Tibial nerve (tissue), 4 donors: ENCODE data around the gene LAMB2. TPM values are rescaled to one million over a fixed set of nuclear protein-coding genes. Genes with fewer than 3 reads are reported as not detected.
A peak's percentile ranks its signal among the peaks of the same experiment; 100 is the strongest.

ENCODE experiments used
- DNase-seq, 2 donors: peaks; one replicate each; pipeline ENCODE4 v3.0.0-alpha.2; 2019; ENCODE audit warnings: low spot score in 2 of 2
- H3K27ac ChIP-seq, 4 donors: fragments of 200-600 bp; sonication (generic) in 3 of 4; one replicate each; pipeline ENCODE4 v1.5.1; 2017 to 2019; ENCODE audit warnings: mild to moderate bottlenecking in 1 of 4
- H3K27me3 ChIP-seq, 2 donors: fragments of 200-600 bp; sonication (generic) in 1 of 2; one replicate each; pipeline versions ENCODE4 v1.5.1 to v1.6.0; 2017 to 2019
- H3K36me3 ChIP-seq, 3 donors: fragments of 200-600 bp; sonication (generic); one replicate each; pipeline ENCODE4 v1.5.1; 2018 to 2019
- H3K4me1 ChIP-seq, 4 donors: fragments of 200-600 bp; sonication (generic) in 3 of 4; one replicate each; pipeline ENCODE4 v1.5.1; 2017 to 2019
- H3K4me3 ChIP-seq, 4 donors: fragments of 200-600 bp; sonication (generic) in 3 of 4; one replicate each; pipeline ENCODE4 v1.5.1; 2017 to 2019; ENCODE audit warnings: mild to moderate bottlenecking in 1 of 4, moderate library complexity in 1 of 4
- H3K9me3 ChIP-seq, 4 donors: fragments of 200-600 bp; sonication (generic) in 3 of 4; one replicate each; pipeline ENCODE4 v1.5.1; 2017 to 2019
- CTCF ChIP-seq, 5 experiments: fragments of 200-600 bp in 3 of 5; fragments of 450-650 bp in 2 of 5; sonication (generic) in 3 of 5; IDR thresholded peaks; one replicate each; pipeline ENCODE4 v1.5.1; 2016 to 2019; ENCODE audit warnings: antibody characterized with exemption in 5 of 5, mild to moderate bottlenecking in 3 of 5, moderate library complexity in 2 of 5
- EP300 ChIP-seq, 2 donors: sonication (generic); formaldehyde crosslinking; IDR thresholded peaks; one replicate each; pipeline ENCODE4 v1.6.1; 2017; ENCODE audit warnings: antibody characterized with exemption in 2 of 2, mild to moderate bottlenecking in 1 of 2
- POLR2A ChIP-seq, 2 donors: fragments of 450-650 bp; IDR thresholded peaks; one replicate each; pipeline ENCODE4 v1.6.1; 2017; ENCODE audit warnings: antibody characterized with exemption in 2 of 2, mild to moderate bottlenecking in 2 of 2, moderate library complexity in 2 of 2
- WGBS, 2 donors: methylation state at CpG; one replicate each; pipeline ENCODE4 v1.1.5; 2018; 5-methylcytosine and 5-hydroxymethylcytosine counted together
- total RNA-seq, 4 donors: library from RNA; depleted of rRNA; stranded (reverse); fragments of >200 nt; gene quantifications; one replicate each; pipeline ENCODE4 v1.1.0, GENCODE V29; 2016

LAMB2 gene
- total RNA-seq, 4 donors from 2014 or later = 589 to 844 (median 649) TPM

- H3K27me3 ChIP-seq = no peaks in the 10 kb centered on the region
- DNase-seq = peak; percentile 33 to 39
- H3K27ac ChIP-seq = peak within 1 kb of the TSS; percentile 86 to 95 (median 92)
- TF ChIP-seq CTCF (IDR thresholded peaks at IDR 0.05) (no peak), POLR2A (IDR thresholded peaks at IDR 0.05) (peak; percentile 19 to 57), EP300 (IDR thresholded peaks at IDR 0.05) (peak in 1 of 2 donors; percentile 79)
- peak within 1 kb of the TSS; percentile 80 to 96 (median 92) for H3K4me3 ChIP-seq
- peaks cover 0 to 50% (median 12%) of the 10 kb centered on the region in 4 donors for H3K4me1 ChIP-seq
- H3K9me3 ChIP-seq = no peaks in the 10 kb centered on the region
- peaks cover 0 to 32% (median 0%) of the 10 kb centered on the region in 3 donors for H3K36me3 ChIP-seq
- 4 to 12% methylated on average over 25 to 50 of the region's 69 CpGs for WGBS, 2 donors
These were observed 33.2 kb upstream of the LAMB2 start, which contains the start of gene CCDC71 for GRCh38 chr3:49165771-49166751. Gene CCDC71, minus strand, starts transcription at chr3:49166331. Its CDS starts 2,123 bp downstream, at chr3:49164208.

GRCh38 chr3:49164983-49165720 is 32.3 kb upstream of the LAMB2 start:
- TF ChIP-seq EP300 (IDR thresholded peaks at IDR 0.05) (no peak), POLR2A (IDR thresholded peaks at IDR 0.05) (no peak), CTCF (IDR thresholded peaks at IDR 0.05) (no peak)
- peak overlapping the region; percentile 80 to 96 (median 92) for H3K4me3 ChIP-seq
- DNase-seq = no peak
- H3K4me1 ChIP-seq = peaks cover 0 to 42% (median 8%) of the 10 kb centered on the region in 4 donors
- 30 to 31% methylated on average over 6 of the region's 6 CpGs for WGBS, 2 donors
- H3K27me3 ChIP-seq = no peaks in the 10 kb centered on the region
- no peaks in the 10 kb centered on the region for H3K9me3 ChIP-seq
- peak overlapping the region; percentile 86 to 95 (median 92) for H3K27ac ChIP-seq
- peaks cover 0 to 38% (median 0%) of the 10 kb centered on the region in 3 donors for H3K36me3 ChIP-seq

- WGBS, 2 donors = 93 to 95% methylated on average over 7 to 8 of the region's 8 CpGs
- no peak overlapping the region for H3K27ac ChIP-seq
- DNase-seq = no peak
- H3K36me3 ChIP-seq = peaks cover 0 to 41% (median 0%) of the 10 kb centered on the region in 3 donors
- H3K4me1 ChIP-seq = peaks cover 0 to 42% (median 7%) of the 10 kb centered on the region in 4 donors
- H3K9me3 ChIP-seq = no peaks in the 10 kb centered on the region
- no peaks in the 10 kb centered on the region for H3K27me3 ChIP-seq
- TF ChIP-seq EP300 (IDR thresholded peaks at IDR 0.05) (no peak), CTCF (IDR thresholded peaks at IDR 0.05) (no peak), POLR2A (IDR thresholded peaks at IDR 0.05) (no peak)
- no peak overlapping the region for H3K4me3 ChIP-seq
These were observed 30.8 kb upstream of the LAMB2 start for GRCh38 chr3:49163609-49164008.

GRCh38 chr3:49162751-49163419 is 30.0 kb upstream of the LAMB2 start:
- no peak for DNase-seq
- Histone ChIP-seq H3K27ac (no peak overlapping the region), H3K9me3 (no peaks in the 10 kb centered on the region), H3K27me3 (no peaks in the 10 kb centered on the region), H3K36me3 (peaks cover 0 to 41% (median 0%) of the 10 kb centered on the region in 3 donors), H3K4me3 (no peak overlapping the region), H3K4me1 (peaks cover 0 to 42% (median 7%) of the 10 kb centered on the region in 4 donors)
- TF ChIP-seq POLR2A (IDR thresholded peaks at IDR 0.05) = no peak
- no peak for TF ChIP-seq CTCF (IDR thresholded peaks at IDR 0.05)
- TF ChIP-seq EP300 (IDR thresholded peaks at IDR 0.05) = no peak
- whole genome bisulfite sequencing, 2 donors = 90 to 93% methylated on average over 20 to 21 of the region's 21 CpGs
